HCT116 (cell line): ENCODE measurements around the gene LRRC3B. TPM values are rescaled to one million over a fixed set of nuclear protein-coding genes. Genes with fewer than 3 reads are reported as not detected.

Source experiments
- ATAC-seq: fragments of 200-7000 bp; cut with Tn5 transposase; 2 replicates; pipeline ENCODE4 v1.9.1; 2020; ENCODE audit warnings: mild to moderate bottlenecking, moderate library complexity
- BruUV-seq: library from RNA; stranded (reverse); fragments of 400-500 nt; replicated peaks from 2 replicates; lab custom pipeline; 2021; lab: Mats Ljungman, UMichigan
- CTCF ChIA-PET: fragments of 300-600 bp; sonication (Branson Sonifier 250); formaldehyde crosslinking; loops from one replicate; lab custom pipeline; 2021; ENCODE audit warnings: antibody characterized with exemption; lab: Charles Lee
- POLR2A ChIA-PET: fragments of 300-600, 350-600 bp; sonication (Branson Sonifier 250); formaldehyde crosslinking; loops from one replicate; lab custom pipeline; 2021; ENCODE audit warnings: antibody characterized with exemption; lab: Charles Lee
- RAD21 ChIA-PET, 2 experiments: fragments of 300-600 bp; sonication (Branson Sonifier 250); formaldehyde crosslinking; loops; one replicate each; lab custom pipeline; 2023; ENCODE audit warnings: low total read pairs in 2 of 2; ENCODE audit not compliant: uncharacterized antibody in 2 of 2, unreplicated experiment in 2 of 2, low non-redundant PET in 1 of 2; lab: Charles Lee
- DNase-seq: peaks from one replicate; pipeline ENCODE4 v3.0.0-alpha.2; 2010; ENCODE audit warnings: low read depth, low spot score
- H2AFZ ChIP-seq: fragments of 200-600 bp; shearing (Covaris generic), sonication (generic); 2 replicates; pipeline ENCODE4 v1.6.1; 2017; ENCODE audit warnings: low read depth, mixed run types, mixed read lengths, antibody characterized with exemption, low read length; ENCODE audit not compliant: poor library complexity, severe bottlenecking
- H3K27ac ChIP-seq: 2 replicates; pipeline ENCODE4 v1.5.1; 2012; ENCODE audit warnings: low read depth, low read length
- H3K27me3 ChIP-seq: fragments of 200-600 bp; sonication (generic); 2 replicates; pipeline ENCODE4 v1.6.1; 2016; ENCODE audit warnings: mixed run types, low read length, mixed read lengths; ENCODE audit not compliant: insufficient read depth
- H3K36me3 ChIP-seq, 2 experiments: fragments of 200-500 bp in 1 of 2; fragments of 200-600 bp in 1 of 2; sonication (Bioruptor generic) in 1 of 2; sonication (generic) in 1 of 2; 2 replicates each; pipeline versions ENCODE4 v1.5.1 to v1.6.1; 2014 to 2016; ENCODE audit warnings: low read length in 2 of 2, inconsistent platforms in 1 of 2, mixed read lengths in 1 of 2, mixed run types in 1 of 2; ENCODE audit not compliant: insufficient read depth in 2 of 2, control insufficient read depth in 1 of 2
- H3K4me1 ChIP-seq, 2 experiments: fragments of 200-600 bp in 1 of 2; sonication (generic) in 1 of 2; 2 replicates each; pipeline versions ENCODE4 v1.5.1 to v1.6.1; 2012 to 2017; ENCODE audit warnings: low read length in 2 of 2, inconsistent platforms in 1 of 2, mild to moderate bottlenecking in 1 of 2, mixed read lengths in 1 of 2, mixed run types in 1 of 2, moderate library complexity in 1 of 2; ENCODE audit not compliant: insufficient read depth in 2 of 2, control insufficient read depth in 1 of 2
- H3K4me2 ChIP-seq: fragments of 200-600 bp; sonication (generic); 2 replicates; pipeline ENCODE4 v1.6.1; 2017; ENCODE audit warnings: mixed run types, low read length, mixed read lengths
- H3K4me3 ChIP-seq, 2 experiments: fragments of 200-600 bp in 1 of 2; sonication (generic) in 1 of 2; replicated peaks in 1 of 2; 2 replicates each; pipeline ENCODE4 v1.5.1; 2011 to 2016; ENCODE audit warnings: low read length in 2 of 2, control low read depth in 1 of 2, low read depth in 1 of 2, mild to moderate bottlenecking in 1 of 2, mixed read lengths in 1 of 2, mixed run types in 1 of 2
- H3K79me2 ChIP-seq: fragments of 200-600 bp; sonication (generic); 2 replicates; pipeline ENCODE4 v1.6.1; 2017; ENCODE audit warnings: mild to moderate bottlenecking, mixed run types, low read length, moderate library complexity, mixed read lengths; ENCODE audit not compliant: insufficient read depth
- H3K9ac ChIP-seq: fragments of 200-600 bp; sonication (generic); 2 replicates; pipeline ENCODE4 v1.6.1; 2016; ENCODE audit warnings: low read length, mixed read lengths
- H3K9me2 ChIP-seq: fragments of 200-600 bp; sonication (generic), shearing (Covaris generic); 2 replicates; pipeline ENCODE4 v1.6.1; 2017; ENCODE audit warnings: mixed run types, mild to moderate bottlenecking, moderate library complexity; ENCODE audit not compliant: insufficient read depth
- H3K9me3 ChIP-seq, 2 experiments: fragments of 200-500 bp in 1 of 2; fragments of 200-600 bp in 1 of 2; sonication (Bioruptor generic) in 1 of 2; sonication (generic) in 1 of 2; 2 replicates each; pipeline ENCODE4 v1.6.1; 2014 to 2017; ENCODE audit warnings: low read length in 2 of 2, mixed read lengths in 2 of 2, inconsistent platforms in 1 of 2, low read depth in 1 of 2, mild to moderate bottlenecking in 1 of 2, mixed run types in 1 of 2, moderate library complexity in 1 of 2; ENCODE audit not compliant: control insufficient read depth in 1 of 2, insufficient read depth in 1 of 2
- H4K20me1 ChIP-seq: fragments of 200-600 bp; sonication (generic), shearing (Covaris generic); 2 replicates; pipeline ENCODE4 v1.6.1; 2017; ENCODE audit warnings: mixed run types, mild to moderate bottlenecking, moderate library complexity; ENCODE audit not compliant: insufficient read depth
- ATF3 ChIP-seq: IDR thresholded peaks from 2 replicates; pipeline ENCODE4 v1.6.1; 2012
- CBX3 ChIP-seq: IDR thresholded peaks from 2 replicates; pipeline ENCODE4 v1.6.1; 2012; ENCODE audit warnings: low read depth
- CEBPB ChIP-seq: IDR thresholded peaks from 2 replicates; pipeline ENCODE4 v1.6.1; 2012; ENCODE audit warnings: low read depth
- CTCF ChIP-seq, 3 experiments: fragments of 200-600 bp in 1 of 3; sonication (generic) in 1 of 3; IDR thresholded peaks in 2 of 3; conservative IDR thresholded peaks in 1 of 3; 2 replicates each; pipeline ENCODE4 v1.5.1; 2012 to 2017; ENCODE audit warnings: low read depth in 2 of 3, low read length in 2 of 3, antibody characterized with exemption in 1 of 3, borderline replicate concordance in 1 of 3, control low read depth in 1 of 3, mild to moderate bottlenecking in 1 of 3, mixed read lengths in 1 of 3, mixed run types in 1 of 3, moderate library complexity in 1 of 3; ENCODE audit not compliant: insufficient read depth in 1 of 3
- ELF1 ChIP-seq: IDR thresholded peaks from 2 replicates; pipeline ENCODE4 v1.6.1; 2012; ENCODE audit warnings: low read depth, borderline replicate concordance
- EZH2 ChIP-seq: fragments of 200-600 bp; sonication (generic); IDR thresholded peaks from 2 replicates; pipeline ENCODE4 v1.6.1; 2017; ENCODE audit warnings: antibody characterized with exemption, mixed run types
- EZH2phosphoT487 ChIP-seq: fragments of 200-600 bp; IDR thresholded peaks from 2 replicates; pipeline ENCODE4 v1.6.1; 2018; ENCODE audit warnings: antibody characterized with exemption, borderline replicate concordance
- JUND ChIP-seq: IDR thresholded peaks from 2 replicates; pipeline ENCODE4 v1.6.1; 2012
- MAX ChIP-seq: IDR thresholded peaks from 2 replicates; pipeline ENCODE4 v1.6.1; 2012
- POLR2A ChIP-seq: IDR thresholded peaks from 2 replicates; pipeline ENCODE4 v1.7.0; 2011; ENCODE audit warnings: borderline replicate concordance; ENCODE audit not compliant: insufficient read depth, insufficient read length; ENCODE audit errors: extremely low read depth
- RAD21 ChIP-seq: IDR thresholded peaks from 2 replicates; pipeline ENCODE4 v1.6.1; 2012; ENCODE audit warnings: low read depth, mild to moderate bottlenecking
- REST ChIP-seq: IDR thresholded peaks from 2 replicates; pipeline ENCODE4 v1.6.1; 2012; ENCODE audit warnings: low read depth
- SIN3A ChIP-seq: IDR thresholded peaks from 2 replicates; pipeline ENCODE4 v1.6.1; 2012; ENCODE audit warnings: low read depth
- SRF ChIP-seq: IDR thresholded peaks from 2 replicates; pipeline ENCODE4 v1.6.1; 2012; ENCODE audit warnings: low read depth
- TCF7L2 ChIP-seq: IDR thresholded peaks from 2 replicates; pipeline ENCODE4 v1.7.0; 2011; ENCODE audit warnings: borderline replicate concordance, inconsistent platforms; ENCODE audit not compliant: insufficient read depth, insufficient read length; ENCODE audit errors: extremely low read depth
- YY1 ChIP-seq: IDR thresholded peaks from 2 replicates; pipeline ENCODE4 v1.6.1; 2011; ENCODE audit warnings: low read length, low read depth, moderate library complexity, mild to moderate bottlenecking; ENCODE audit not compliant: insufficient replicate concordance; ENCODE audit errors: extremely low read depth
- ZFX ChIP-seq: fragments of 450-650 bp; IDR thresholded peaks from 2 replicates; pipeline ENCODE4 v1.6.1; 2017
- intact Hi-C: fragments of 100-400 bp; cut with micrococcal nuclease; formaldehyde crosslinking; loops from 2 replicates; pipeline ENCODE4 v1.10.0; 2022
- total RNA-seq: library from RNA; stranded (reverse); gene quantifications from one replicate; pipeline ENCODE4 v1.2.1, GENCODE V29; 2021; ENCODE audit not compliant: unreplicated experiment

LRRC3B gene
- total RNA-seq, 1 experiment from 2014 or later = not detected

GRCh38 chr3:26703519-26703918 lies 80.9 kb downstream of the LRRC3B start:
- intact Hi-C loops = no loop called here
- no peak for DNase-seq
- H3K4me1 ChIP-seq = no peaks in the 10 kb centered on the region
- ChIA-PET RAD21 (no interaction called here), CTCF (no interaction called here)
- H4K20me1 ChIP-seq = no peaks in the 10 kb centered on the region
- no peak overlapping the region for H3K4me2 ChIP-seq
- H3K79me2 ChIP-seq = no peaks in the 10 kb centered on the region
- peaks cover 0 to 3% of the 10 kb centered on the region in 2 experiments; a peak in 1 of 4 replicates for H3K9me3 ChIP-seq
- ATAC-seq = no peak
- H2AFZ ChIP-seq = no peak overlapping the region
- H3K27me3 ChIP-seq = no peaks in the 10 kb centered on the region
- TF ChIP-seq CTCF (IDR thresholded peaks at IDR 0.05 in 2 of 3, conservative IDR thresholded peaks at IDR 0.05 in 1 of 3; ENCODE audit: borderline replicate concordance in 1 of 3, insufficient read depth in 1 of 3, low read depth in 2 of 3, low read length in 2 of 3) = no peak
- TF ChIP-seq ELF1 = no peak
- no peak for TF ChIP-seq MAX
- TF ChIP-seq, all 23 proteins: peak for 0
- Histone ChIP-seq H3K4me3 (no peak overlapping the region), H3K9me2 (no peaks in the 10 kb centered on the region), H3K27ac (no peak overlapping the region), H3K36me3 (no peaks in the 10 kb centered on the region), H3K9ac (no peak overlapping the region)
- BruUV-seq = no TSS peak
- POLR2A ChIA-PET = no interaction called here

- Histone ChIP-seq H3K27ac (no peak overlapping the region), H3K9ac (no peak overlapping the region), H4K20me1 (no peaks in the 10 kb centered on the region), H3K4me3 (no peak overlapping the region), H3K79me2 (no peaks in the 10 kb centered on the region), H3K36me3 (no peaks in the 10 kb centered on the region), H3K4me2 (no peak overlapping the region), H3K4me1 (no peaks in the 10 kb centered on the region), H3K9me3 (peaks cover 0 to 3% of the 10 kb centered on the region in 2 experiments; a peak in 1 of 4 replicates), H3K27me3 (no peaks in the 10 kb centered on the region), H2AFZ (no peak overlapping the region), H3K9me2 (no peaks in the 10 kb centered on the region)
- ChIA-PET POLR2A (no interaction called here), CTCF (no interaction called here), RAD21 (no interaction called here)
- DNase-seq (no peak), ATAC-seq (no peak)
- BruUV-seq = no TSS peak
- intact Hi-C loops = no loop called here
- no peak for TF ChIP-seq EZH2
- no peak for TF ChIP-seq CBX3
- no peak for TF ChIP-seq MAX
- no peak for TF ChIP-seq SRF
- no peak for TF ChIP-seq ATF3
- TF ChIP-seq ZFX = no peak
- no peak for TF ChIP-seq EZH2phosphoT487
- TF ChIP-seq SIN3A = no peak
- TF ChIP-seq TCF7L2 = no peak
- TF ChIP-seq YY1 = no peak
- TF ChIP-seq POLR2A = no peak
- no peak for TF ChIP-seq REST
- no peak for TF ChIP-seq RAD21
- no peak for TF ChIP-seq CEBPB
- no peak for TF ChIP-seq JUND
These were observed 82.2 kb downstream of the LRRC3B start for GRCh38 chr3:26704736-26705135.
